ENCODE data around the gene TMEM225B.
"Not testable (repeated sequence)": the region's sequence is repeated elsewhere in the genome, so short reads cannot be mapped to it uniquely, and the experiment has no call there.

TMEM225B gene

DNA sequence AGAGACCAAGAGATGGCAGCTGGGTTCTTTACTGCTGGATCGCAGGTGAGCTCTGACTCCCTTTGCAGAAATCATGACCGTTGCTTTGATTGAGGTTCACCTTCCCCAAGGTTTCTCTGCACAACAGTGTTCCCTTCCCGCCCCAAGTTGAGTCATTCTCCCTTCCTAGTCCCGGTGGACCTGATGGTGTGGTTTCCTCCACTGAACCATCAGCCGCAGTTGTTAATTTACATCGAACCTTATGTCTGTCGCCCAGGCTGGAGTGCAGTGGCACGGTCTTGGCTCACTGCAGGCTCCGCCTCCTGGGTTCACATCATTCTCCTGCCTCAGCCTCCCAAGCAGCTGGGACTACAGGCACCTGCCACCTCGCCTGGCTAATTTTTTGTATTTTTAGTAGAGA is 24.5 kb downstream of the TMEM225B start:
- ATAC-seq (replicated peaks) (no peak), DNase-seq (no peak)
- H3K27ac Mint-ChIP-seq, result peak overlapping the region; percentile 94 to 98
- peaks cover 62% of the 10 kb centered on the region for H3K36me3 Mint-ChIP-seq (ENCODE audit: insufficient read depth)
- no peaks in the 10 kb centered on the region for H3K9me3 Mint-ChIP-seq
- H3K4me3 Mint-ChIP-seq, result no peak overlapping the region
- no peaks in the 10 kb centered on the region for H3K27me3 Mint-ChIP-seq
- peaks cover 50 to 55% of the 10 kb centered on the region in 2 donors for H3K4me1 Mint-ChIP-seq (ENCODE audit: low read depth in 2 of 2)

DNA sequence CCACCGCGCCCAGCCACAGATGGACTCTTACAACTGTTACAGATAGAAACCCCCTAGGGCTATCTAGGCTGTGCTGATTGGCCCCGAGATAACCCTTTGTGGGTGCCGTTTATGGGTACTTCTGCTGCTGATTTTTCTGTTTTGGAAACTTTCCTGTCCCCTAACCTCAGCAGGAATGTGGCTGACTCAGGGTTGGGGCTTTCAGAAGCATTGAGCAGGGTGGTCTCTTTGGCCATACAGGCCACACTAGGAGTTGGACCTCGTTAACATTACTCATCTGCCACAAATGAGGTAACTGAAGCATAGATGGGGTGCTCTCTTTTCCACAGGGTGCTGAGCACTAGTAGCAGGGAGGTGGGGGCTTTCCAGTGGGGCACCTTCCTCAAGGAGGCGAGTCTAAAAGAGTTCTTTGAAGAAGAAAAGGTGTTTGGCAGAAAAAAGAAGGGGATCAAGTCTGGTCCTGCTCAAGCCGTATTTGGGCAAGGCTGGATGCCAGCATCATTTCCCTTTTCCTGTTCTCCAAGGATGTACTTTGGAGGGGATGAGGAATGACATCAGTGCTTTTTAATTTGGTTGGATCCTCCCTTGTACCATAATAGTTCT is 25.1 kb downstream of the TMEM225B start:
- ATAC-seq (replicated peaks) (no peak), DNase-seq (no peak)
- peaks cover 68% of the 10 kb centered on the region for H3K36me3 Mint-ChIP-seq (ENCODE audit: insufficient read depth)
- H3K27ac Mint-ChIP-seq, result peak overlapping the region; percentile 94 to 98
- no peaks in the 10 kb centered on the region for H3K9me3 Mint-ChIP-seq
- no peaks in the 10 kb centered on the region for H3K27me3 Mint-ChIP-seq
- peak overlapping the region; percentile 89 to 92 for H3K4me3 Mint-ChIP-seq
- peaks cover 45 to 50% of the 10 kb centered on the region in 2 donors for H3K4me1 Mint-ChIP-seq (ENCODE audit: low read depth in 2 of 2)

DNA sequence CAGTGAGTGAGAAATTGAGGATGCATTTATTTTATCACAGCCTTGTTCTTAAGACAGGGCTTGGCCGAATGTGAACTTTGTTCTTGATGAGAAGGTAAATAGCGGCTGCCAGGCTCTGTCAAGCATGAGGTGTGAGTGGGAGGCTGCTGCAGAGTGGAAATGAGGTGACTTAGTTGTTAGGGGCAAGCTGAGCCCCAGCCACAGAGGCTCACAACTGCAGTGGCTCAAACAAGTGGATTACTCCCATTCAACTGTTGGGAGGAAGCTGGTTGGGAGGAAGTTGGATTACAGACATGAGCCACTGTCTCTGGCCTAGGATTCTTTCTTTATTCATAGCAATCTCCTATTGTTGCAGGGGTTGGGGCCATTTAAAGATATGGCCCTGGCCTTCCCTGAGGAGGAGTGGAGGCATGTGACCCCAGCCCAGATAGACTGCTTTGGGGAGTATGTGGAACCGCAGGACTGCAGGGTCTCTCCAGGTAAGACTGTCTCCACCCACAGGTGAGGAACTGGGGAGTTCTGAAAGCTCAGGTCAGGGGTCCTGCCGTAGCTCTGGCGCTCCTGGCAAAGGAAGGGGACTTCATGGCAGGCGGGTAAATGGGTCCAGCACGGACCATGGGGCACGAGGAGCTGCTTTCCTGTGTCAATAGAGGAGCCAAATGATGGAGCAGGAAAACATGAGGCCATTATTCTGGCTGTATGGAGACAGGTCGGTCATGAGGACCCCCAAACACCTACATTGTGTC is 25.8 kb downstream of the TMEM225B start:
- Mint-ChIP-seq H3K4me3 (peak overlapping the region; percentile 89 to 92), H3K27ac (peak overlapping the region; percentile 94 to 98), H3K27me3 (no peaks in the 10 kb centered on the region), H3K9me3 (no peaks in the 10 kb centered on the region), H3K36me3 (ENCODE audit: insufficient read depth) (peaks cover 66% of the 10 kb centered on the region), H3K4me1 (ENCODE audit: low read depth in 2 of 2) (peaks cover 40 to 43% of the 10 kb centered on the region in 2 donors)
- peak; percentile 29 for ATAC-seq (replicated peaks)
- DNase-seq, result peak in 1 of 3 experiments; percentile 17

DNA sequence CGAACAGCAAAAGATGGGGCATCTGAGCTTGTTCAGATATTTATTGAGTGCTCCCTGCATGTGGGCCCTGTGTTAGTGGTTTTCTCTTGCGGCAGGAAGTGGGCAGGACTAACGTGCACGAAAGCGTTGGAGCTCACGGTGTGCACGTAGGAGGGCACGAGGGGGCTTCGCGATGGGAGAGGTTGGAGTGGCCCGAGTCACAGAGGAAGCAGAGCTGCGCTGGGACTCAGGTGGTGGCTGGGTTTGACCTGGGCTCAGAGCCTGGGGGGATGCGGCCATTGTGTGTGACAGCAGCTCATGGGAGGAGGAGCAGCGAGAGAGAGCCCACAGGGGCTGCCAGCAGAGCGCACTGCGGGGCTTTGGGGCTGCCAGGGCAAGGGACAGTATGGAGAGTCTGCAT is 26.4 kb downstream of the TMEM225B start:
- H3K36me3 Mint-ChIP-seq (ENCODE audit: insufficient read depth), result peaks cover 67% of the 10 kb centered on the region
- peak overlapping the region; percentile 94 to 98 for H3K27ac Mint-ChIP-seq
- DNase-seq (peak; percentile 67 to 71 (median 70)), ATAC-seq (replicated peaks) (peak; percentile 95)
- H3K9me3 Mint-ChIP-seq, result no peaks in the 10 kb centered on the region
- H3K4me1 Mint-ChIP-seq (ENCODE audit: low read depth in 2 of 2), result peaks cover 37% of the 10 kb centered on the region in 2 donors
- no peaks in the 10 kb centered on the region for H3K27me3 Mint-ChIP-seq
- peak overlapping the region; percentile 89 to 92 for H3K4me3 Mint-ChIP-seq

DNA sequence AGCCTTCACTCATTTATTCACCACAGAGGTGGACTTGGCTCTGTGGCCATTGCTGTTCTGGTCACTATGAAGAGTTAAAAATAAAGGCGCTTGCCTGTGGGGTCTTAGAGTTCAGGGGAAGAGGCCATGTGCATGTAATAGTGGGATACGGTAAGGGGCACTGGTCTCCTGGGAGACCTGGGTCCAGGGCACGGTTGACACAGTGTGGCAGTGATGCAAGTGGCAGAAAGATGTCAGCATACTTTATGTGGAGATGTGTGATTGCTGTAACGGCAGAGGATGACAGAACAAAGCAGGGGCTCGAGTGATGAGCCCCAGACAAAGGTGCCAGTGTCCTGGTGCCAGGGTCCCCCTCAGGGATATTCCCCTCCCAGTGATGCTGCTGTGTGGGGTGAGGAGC is 27.3 kb downstream of the TMEM225B start:
- Mint-ChIP-seq H3K9me3 (no peaks in the 10 kb centered on the region), H3K36me3 (ENCODE audit: insufficient read depth) (peaks cover 65% of the 10 kb centered on the region), H3K4me1 (ENCODE audit: low read depth in 2 of 2) (peaks cover 34% of the 10 kb centered on the region in 2 donors), H3K27ac (peak overlapping the region; percentile 94 to 98), H3K4me3 (peak overlapping the region; percentile 89 to 92), H3K27me3 (no peaks in the 10 kb centered on the region)
- DNase-seq (no peak), ATAC-seq (replicated peaks) (no peak)

DNA sequence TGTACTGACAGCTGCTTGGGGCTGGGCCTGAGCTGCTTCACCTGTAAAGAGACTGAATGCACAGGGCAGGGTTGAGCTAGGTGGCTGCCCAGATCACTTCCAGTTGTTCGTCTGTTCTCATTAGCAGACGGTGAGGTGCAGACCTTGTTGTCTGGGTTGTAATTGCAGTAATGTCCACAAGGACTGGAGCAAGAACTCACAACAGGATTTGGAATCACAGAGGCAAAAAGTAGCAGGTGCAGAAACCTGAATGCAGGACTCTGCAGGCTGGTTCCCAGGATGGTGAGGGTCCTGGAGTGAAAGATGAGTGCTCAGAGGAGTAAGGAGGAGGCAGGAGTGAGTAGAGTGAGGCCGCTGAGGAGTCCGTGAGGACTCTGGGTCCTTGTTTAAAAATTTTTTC is 27.9 kb downstream of the TMEM225B start:
- H3K36me3 Mint-ChIP-seq (ENCODE audit: insufficient read depth), result peaks cover 62% of the 10 kb centered on the region
- H3K27me3 Mint-ChIP-seq, result no peaks in the 10 kb centered on the region
- H3K4me1 Mint-ChIP-seq (ENCODE audit: low read depth in 2 of 2), result peaks cover 38 to 40% of the 10 kb centered on the region in 2 donors
- H3K27ac Mint-ChIP-seq, result peak overlapping the region; percentile 94 to 96
- no peak overlapping the region for H3K4me3 Mint-ChIP-seq
- H3K9me3 Mint-ChIP-seq, result no peaks in the 10 kb centered on the region
- DNase-seq (no peak), ATAC-seq (replicated peaks) (no peak)

DNA sequence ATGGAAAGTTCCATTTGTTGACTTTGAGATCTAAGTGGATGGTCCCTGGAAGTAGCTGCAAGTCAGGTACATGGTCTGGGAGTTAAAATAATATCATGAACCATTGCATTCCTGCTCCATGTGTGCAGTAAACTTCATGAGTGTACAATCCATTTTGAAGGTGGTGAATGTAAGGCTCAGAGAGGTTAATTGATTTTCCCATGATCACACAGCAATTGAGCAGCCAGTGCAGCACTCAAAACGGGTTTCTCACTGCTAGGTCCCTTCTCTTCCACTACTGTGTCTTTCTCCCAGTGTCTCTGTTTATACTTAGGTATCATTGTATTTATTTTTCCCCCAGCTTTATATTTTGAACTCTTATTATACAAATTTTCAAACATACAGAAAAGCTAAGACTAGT is 28.6 kb downstream of the TMEM225B start:
- Mint-ChIP-seq H3K36me3 (ENCODE audit: insufficient read depth) (peaks cover 56% of the 10 kb centered on the region), H3K27me3 (no peaks in the 10 kb centered on the region), H3K4me3 (no peak overlapping the region), H3K9me3 (no peaks in the 10 kb centered on the region), H3K4me1 (ENCODE audit: low read depth in 2 of 2) (peaks cover 39 to 47% of the 10 kb centered on the region in 2 donors), H3K27ac (peak overlapping the region; percentile 94 to 96)
- ATAC-seq (replicated peaks), result no peak
- DNase-seq, result no peak

DNA sequence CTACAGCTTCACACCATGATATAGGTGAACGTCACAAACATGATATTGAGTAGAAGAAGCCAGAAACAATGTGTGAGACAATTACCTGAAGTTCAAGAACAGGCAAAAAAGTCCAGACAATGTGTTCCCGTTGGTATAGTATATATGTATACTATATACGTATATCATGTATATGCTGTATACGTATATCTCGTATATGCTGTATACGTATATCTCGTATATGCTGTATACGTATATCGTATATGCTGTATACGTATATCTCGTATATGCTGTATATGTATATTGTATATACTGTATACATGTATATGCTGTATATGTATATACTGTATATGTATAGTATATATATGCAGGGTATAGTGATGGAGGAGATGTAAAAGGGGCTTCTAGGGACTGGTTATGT is 29.4 kb downstream of the TMEM225B start:
- DNase-seq, result no peak
- Mint-ChIP-seq H3K27me3 (no peaks in the 10 kb centered on the region), H3K4me3 (no peak overlapping the region), H3K9me3 (no peaks in the 10 kb centered on the region), H3K36me3 (ENCODE audit: insufficient read depth) (peaks cover 55% of the 10 kb centered on the region), H3K4me1 (ENCODE audit: low read depth in 2 of 2) (peaks cover 42 to 49% of the 10 kb centered on the region in 2 donors), H3K27ac (no peak overlapping the region)
- ATAC-seq (replicated peaks), result no peak

DNA sequence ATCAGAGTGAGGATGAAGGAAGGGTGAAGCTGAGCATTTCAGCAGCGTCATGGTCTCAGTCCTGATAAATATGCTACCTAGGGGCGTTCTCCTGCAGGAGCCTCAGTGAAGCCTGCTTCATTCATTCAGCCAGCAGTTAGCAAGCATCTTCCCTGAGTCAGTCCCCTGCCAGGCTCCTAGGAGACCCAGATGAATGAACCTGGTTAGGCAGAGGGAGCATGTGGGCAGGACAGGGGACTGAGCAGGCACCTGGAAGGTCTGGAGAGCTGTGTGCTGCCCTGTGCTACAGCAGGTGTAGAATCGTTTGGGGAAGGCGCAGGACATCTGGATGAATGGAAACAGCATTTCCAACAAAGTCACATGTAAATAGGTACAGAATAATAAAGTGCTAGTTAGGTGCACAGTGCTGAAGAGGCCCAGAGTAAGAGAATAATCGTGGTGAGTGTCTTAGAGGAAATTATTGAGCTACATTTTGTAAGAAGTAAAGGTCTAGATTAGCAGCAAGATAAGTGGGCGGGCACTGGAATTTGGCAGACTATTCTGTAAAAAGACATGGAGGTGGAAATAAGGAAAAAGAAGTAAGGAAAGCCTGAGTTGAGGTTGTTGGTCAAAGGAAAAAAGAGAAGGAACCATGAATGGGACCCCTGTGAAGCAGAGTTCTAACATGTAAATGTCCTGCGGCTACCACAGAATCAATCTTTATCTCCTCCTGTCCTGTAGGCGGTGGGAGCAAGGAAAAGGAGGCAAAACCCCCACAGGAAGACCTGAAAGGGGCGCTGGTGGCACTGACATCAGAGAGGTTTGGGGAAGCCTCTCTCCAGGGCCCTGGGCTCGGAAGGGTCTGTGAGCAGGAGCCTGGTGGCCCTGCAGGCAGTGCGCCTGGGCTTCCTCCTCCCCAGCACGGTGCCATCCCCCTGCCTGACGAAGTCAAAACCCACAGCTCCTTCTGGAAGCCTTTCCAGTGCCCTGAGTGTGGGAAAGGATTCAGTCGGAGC is 30.7 kb downstream of the TMEM225B start:
- Mint-ChIP-seq H3K27me3 (no peaks in the 10 kb centered on the region), H3K27ac (peak overlapping the region in 1 of 2 donors; percentile 6), H3K36me3 (ENCODE audit: insufficient read depth) (peaks cover 51% of the 10 kb centered on the region), H3K4me3 (no peak overlapping the region), H3K4me1 (ENCODE audit: low read depth in 2 of 2) (peaks cover 31 to 41% of the 10 kb centered on the region in 2 donors), H3K9me3 (no peaks in the 10 kb centered on the region)
- ATAC-seq (replicated peaks) (no peak), DNase-seq (no peak)

DNA sequence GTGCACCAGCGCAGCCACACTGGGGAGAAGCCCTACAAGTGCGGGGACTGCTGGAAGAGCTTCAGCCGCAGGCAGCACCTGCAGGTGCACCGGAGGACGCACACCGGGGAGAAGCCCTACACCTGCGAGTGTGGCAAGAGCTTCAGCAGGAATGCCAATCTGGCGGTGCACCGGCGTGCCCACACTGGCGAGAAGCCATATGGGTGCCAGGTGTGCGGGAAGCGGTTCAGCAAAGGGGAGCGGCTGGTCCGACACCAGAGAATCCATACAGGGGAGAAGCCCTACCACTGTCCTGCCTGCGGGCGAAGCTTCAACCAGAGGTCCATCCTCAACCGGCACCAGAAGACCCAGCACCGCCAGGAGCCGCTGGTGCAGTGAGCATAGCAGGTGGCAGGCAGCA is 31.6 kb downstream of the TMEM225B start:
- DNase-seq, result no peak
- Mint-ChIP-seq H3K27ac (no peak overlapping the region), H3K36me3 (ENCODE audit: insufficient read depth) (peaks cover 42% of the 10 kb centered on the region), H3K4me3 (no peak overlapping the region), H3K9me3 (no peaks in the 10 kb centered on the region), H3K4me1 (ENCODE audit: low read depth in 2 of 2) (peaks cover 23 to 32% of the 10 kb centered on the region in 2 donors), H3K27me3 (no peaks in the 10 kb centered on the region)
- ATAC-seq (replicated peaks), result no peak

DNA sequence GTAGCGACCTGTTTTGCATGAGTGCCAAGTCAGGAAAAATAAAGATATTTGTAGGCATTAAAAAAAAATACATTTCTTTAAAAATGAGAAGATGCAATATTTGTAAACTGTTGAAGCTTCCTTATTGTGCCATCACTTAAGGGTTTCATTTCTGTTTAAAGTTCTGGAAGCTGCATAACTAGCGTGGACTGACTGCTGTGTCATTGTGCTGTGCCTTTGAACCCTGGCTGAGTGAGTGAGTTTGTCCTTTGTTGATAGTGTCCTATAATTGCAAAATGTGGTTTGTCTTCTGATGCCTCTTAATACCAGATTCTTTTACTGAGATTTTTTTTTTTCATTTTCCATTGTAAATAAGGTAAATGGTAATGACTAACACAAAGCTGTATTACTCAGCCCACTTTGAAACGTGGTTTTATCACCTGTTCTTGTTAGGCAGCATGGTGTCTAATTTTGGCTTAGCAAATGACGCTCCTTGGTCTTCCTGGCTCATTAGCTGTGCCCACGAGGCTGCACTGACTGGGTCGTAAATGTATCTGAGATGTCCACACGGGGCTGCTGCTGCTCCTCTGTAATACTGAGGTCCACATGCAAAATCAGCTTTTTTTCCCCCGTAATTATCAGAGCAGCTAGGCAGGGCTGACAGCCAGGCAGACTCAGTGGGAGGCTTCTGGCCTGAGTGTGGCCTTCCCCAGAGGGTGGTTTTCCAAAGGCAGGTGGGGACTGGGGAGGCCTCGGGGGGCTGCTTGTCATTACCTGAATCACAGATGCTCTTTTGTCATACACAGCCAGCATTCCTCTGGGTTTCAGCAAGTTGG is 33.4 kb downstream of the TMEM225B start:
- peak overlapping the region; percentile 71 to 74 for H3K27ac Mint-ChIP-seq
- H3K9me3 Mint-ChIP-seq, result no peaks in the 10 kb centered on the region
- H3K27me3 Mint-ChIP-seq, result no peaks in the 10 kb centered on the region
- DNase-seq (no peak), ATAC-seq (replicated peaks) (peak; percentile 74)
- no peak overlapping the region for H3K4me3 Mint-ChIP-seq
- peaks cover 38% of the 10 kb centered on the region for H3K36me3 Mint-ChIP-seq (ENCODE audit: insufficient read depth)
- H3K4me1 Mint-ChIP-seq (ENCODE audit: low read depth in 2 of 2), result peaks cover 11 to 16% of the 10 kb centered on the region in 2 donors

DNA sequence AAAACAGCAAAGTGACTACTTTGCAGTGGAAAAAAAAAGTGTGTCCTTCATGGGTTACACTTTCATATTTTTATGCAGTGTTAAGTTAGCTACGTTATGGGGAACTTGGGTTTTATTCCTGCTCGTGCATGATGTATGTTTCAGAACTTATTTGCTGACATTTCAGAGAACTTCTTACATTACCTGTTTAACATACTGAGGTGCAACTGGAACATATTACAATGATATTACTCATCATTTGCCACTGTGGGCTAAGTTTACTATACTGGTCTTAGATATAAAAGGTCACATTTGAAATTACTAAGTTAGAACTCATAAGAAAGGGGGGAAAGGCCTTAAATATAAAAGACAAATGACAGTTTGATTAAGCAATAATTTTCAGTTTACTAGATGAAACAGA is 39.3 kb downstream of the TMEM225B start:
- not testable (repeated sequence) for DNase-seq; ATAC-seq (replicated peaks); H3K36me3 Mint-ChIP-seq (ENCODE audit: insufficient read depth); H3K4me1 Mint-ChIP-seq (ENCODE audit: low read depth in 2 of 2); H3K4me3 Mint-ChIP-seq; H3K9me3 Mint-ChIP-seq; H3K27me3 Mint-ChIP-seq
- H3K27ac Mint-ChIP-seq, result peak overlapping the region; percentile 28 to 39

DNA sequence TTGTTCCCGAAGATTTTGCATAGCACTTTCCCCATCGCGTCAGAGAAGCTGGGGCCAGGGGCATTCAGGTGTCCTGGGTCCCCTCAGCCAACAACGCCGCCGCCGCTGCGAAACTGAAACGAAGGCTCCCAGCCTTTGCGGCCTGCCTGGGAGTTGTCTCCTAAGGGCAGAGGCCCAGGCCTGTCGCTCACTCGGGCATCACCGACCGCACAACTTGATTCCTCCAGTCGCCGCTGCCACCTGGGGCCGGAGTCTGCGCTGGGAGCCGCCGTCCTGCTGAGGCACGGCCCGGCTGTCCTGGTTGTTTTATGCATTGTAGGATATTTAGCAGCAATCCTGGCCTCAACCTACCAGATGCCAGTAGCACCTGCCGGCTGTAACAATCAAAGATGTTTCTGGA is 40.7 kb downstream of the TMEM225B start:
- H3K4me3 Mint-ChIP-seq, result no peak overlapping the region
- no peaks in the 10 kb centered on the region for H3K36me3 Mint-ChIP-seq (ENCODE audit: insufficient read depth)
- ATAC-seq (replicated peaks), result no peak

More for the DNA sequence above, 40.7 kb downstream of the TMEM225B start:
- no peak for DNase-seq
- H3K27me3 Mint-ChIP-seq, result no peaks in the 10 kb centered on the region
- no peaks in the 10 kb centered on the region for H3K4me1 Mint-ChIP-seq (ENCODE audit: low read depth in 2 of 2)
- no peaks in the 10 kb centered on the region for H3K9me3 Mint-ChIP-seq
- H3K27ac Mint-ChIP-seq, result no peak overlapping the region

All from effector memory CD8-positive, alpha-beta T cell (primary cell).